ENCODE measurements around the gene REN. TPM values are rescaled to one million over a fixed set of nuclear protein-coding genes. Genes with fewer than 3 reads are reported as not detected.
A peak's percentile ranks its signal among the peaks of the same experiment; 100 is the strongest.

The REN gene
- total and polyA plus RNA-seq, 2 of the 13 experiments (the other 11 are each of a cell fraction or from before 2014, with no cell fraction given) = not detected

- TF ChIP-seq, protein P1, sequence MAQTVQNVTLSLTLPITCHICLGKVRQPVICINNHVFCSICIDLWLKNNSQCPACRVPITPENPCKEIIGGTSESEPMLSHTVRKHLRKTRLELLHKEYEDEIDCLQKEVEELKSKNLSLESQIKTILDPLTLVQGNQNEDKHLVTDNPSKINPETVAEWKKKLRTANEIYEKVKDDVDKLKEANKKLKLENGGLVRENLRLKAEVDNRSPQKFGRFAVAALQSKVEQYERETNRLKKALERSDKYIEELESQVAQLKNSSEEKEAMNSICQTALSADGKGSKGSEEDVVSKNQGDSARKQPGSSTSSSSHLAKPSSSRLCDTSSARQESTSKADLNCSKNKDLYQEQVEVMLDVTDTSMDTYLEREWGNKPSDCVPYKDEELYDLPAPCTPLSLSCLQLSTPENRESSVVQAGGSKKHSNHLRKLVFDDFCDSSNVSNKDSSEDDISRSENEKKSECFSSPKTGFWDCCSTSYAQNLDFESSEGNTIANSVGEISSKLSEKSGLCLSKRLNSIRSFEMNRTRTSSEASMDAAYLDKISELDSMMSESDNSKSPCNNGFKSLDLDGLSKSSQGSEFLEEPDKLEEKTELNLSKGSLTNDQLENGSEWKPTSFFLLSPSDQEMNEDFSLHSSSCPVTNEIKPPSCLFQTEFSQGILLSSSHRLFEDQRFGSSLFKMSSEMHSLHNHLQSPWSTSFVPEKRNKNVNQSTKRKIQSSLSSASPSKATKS (CRISPR knock-in tag; IDR thresholded peaks at IDR 0.05) = no peak
- TF ChIP-seq ZFP36L1 (CRISPR knock-in tag; IDR thresholded peaks at IDR 0.05) (no peak), NFE2L1 (CRISPR knock-in tag; IDR thresholded peaks at IDR 0.05; ENCODE audit: borderline replicate concordance) (no peak), GPN1 (CRISPR knock-in tag; IDR thresholded peaks at IDR 0.05; ENCODE audit: borderline replicate concordance) (no peak), ZNF234 (CRISPR knock-in tag; conservative IDR thresholded peaks at IDR 0.05) (no peak), DMTF1 (CRISPR knock-in tag; IDR thresholded peaks at IDR 0.05) (no peak), ZNF333 (CRISPR knock-in tag; IDR thresholded peaks at IDR 0.05; ENCODE audit: borderline replicate concordance) (no peak), ZNF770 (CRISPR knock-in tag; IDR thresholded peaks at IDR 0.05) (no peak; the same call in 1 of the 2 replicates), PLRG1 (conservative IDR thresholded peaks at IDR 0.05) (no peak), ZNF180 (CRISPR knock-in tag; IDR thresholded peaks at IDR 0.05; ENCODE audit: borderline replicate concordance, low read depth) (no peak), NR2F2 (IDR thresholded peaks at IDR 0.05; ENCODE audit: borderline replicate concordance, low read depth) (peak; percentile 88), ZNF740 (CRISPR knock-in tag; IDR thresholded peaks at IDR 0.05) (no peak), GLI4 (CRISPR knock-in tag; IDR thresholded peaks at IDR 0.05; ENCODE audit: borderline replicate concordance) (no peak), ZNF792 (CRISPR knock-in tag; IDR thresholded peaks at IDR 0.05) (peak; percentile 71; the same call in 1 of the 2 replicates), NCOA1 (CRISPR knock-in tag; IDR thresholded peaks at IDR 0.05) (peak; percentile 71; the same call in 1 of the 2 replicates), ZNF605 (CRISPR knock-in tag; IDR thresholded peaks at IDR 0.05) (no peak), ZNF34 (CRISPR knock-in tag; IDR thresholded peaks at IDR 0.05; ENCODE audit: borderline replicate concordance) (no peak), NRL (CRISPR knock-in tag; IDR thresholded peaks at IDR 0.05; ENCODE audit: borderline replicate concordance) (no peak), ZNF207 (IDR thresholded peaks at IDR 0.05; ENCODE audit: borderline replicate concordance) (no peak)
- TF ChIP-seq, protein P2, sequence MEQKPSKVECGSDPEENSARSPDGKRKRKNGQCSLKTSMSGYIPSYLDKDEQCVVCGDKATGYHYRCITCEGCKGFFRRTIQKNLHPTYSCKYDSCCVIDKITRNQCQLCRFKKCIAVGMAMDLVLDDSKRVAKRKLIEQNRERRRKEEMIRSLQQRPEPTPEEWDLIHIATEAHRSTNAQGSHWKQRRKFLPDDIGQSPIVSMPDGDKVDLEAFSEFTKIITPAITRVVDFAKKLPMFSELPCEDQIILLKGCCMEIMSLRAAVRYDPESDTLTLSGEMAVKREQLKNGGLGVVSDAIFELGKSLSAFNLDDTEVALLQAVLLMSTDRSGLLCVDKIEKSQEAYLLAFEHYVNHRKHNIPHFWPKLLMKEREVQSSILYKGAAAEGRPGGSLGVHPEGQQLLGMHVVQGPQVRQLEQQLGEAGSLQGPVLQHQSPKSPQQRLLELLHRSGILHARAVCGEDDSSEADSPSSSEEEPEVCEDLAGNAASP (CRISPR knock-in tag; IDR thresholded peaks at IDR 0.05; ENCODE audit: borderline replicate concordance) = peak; percentile 91
- TF ChIP-seq, protein P3, sequence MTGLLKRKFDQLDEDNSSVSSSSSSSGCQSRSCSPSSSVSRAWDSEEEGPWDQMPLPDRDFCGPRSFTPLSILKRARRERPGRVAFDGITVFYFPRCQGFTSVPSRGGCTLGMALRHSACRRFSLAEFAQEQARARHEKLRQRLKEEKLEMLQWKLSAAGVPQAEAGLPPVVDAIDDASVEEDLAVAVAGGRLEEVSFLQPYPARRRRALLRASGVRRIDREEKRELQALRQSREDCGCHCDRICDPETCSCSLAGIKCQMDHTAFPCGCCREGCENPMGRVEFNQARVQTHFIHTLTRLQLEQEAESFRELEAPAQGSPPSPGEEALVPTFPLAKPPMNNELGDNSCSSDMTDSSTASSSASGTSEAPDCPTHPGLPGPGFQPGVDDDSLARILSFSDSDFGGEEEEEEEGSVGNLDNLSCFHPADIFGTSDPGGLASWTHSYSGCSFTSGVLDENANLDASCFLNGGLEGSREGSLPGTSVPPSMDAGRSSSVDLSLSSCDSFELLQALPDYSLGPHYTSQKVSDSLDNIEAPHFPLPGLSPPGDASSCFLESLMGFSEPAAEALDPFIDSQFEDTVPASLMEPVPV (CRISPR knock-in tag; IDR thresholded peaks at IDR 0.05) = no peak
Measured at GRCh38 chr1:204145033-204145504, 21.1 kb downstream of the REN start (continued).

Measured in HepG2 (cell line).